H9 (cell line): ENCODE results near the gene STIM2. TPM values are rescaled to one million over a fixed set of nuclear protein-coding genes. Genes with fewer than 3 reads are reported as not detected.
A peak's percentile ranks its signal among the peaks of the same experiment; 100 is the strongest.

Source experiments
- DNase-seq: peaks from one replicate; pipeline ENCODE4 v3.0.0-alpha.2; 2017
- H2AFZ ChIP-seq: one replicate; pipeline ENCODE4 v1.6.1; 2013; ENCODE audit warnings: mild to moderate bottlenecking, low read length, control low read depth, moderate library complexity
- H2AK5ac ChIP-seq: 2 replicates; pipeline ENCODE4 v1.6.1; 2013; ENCODE audit warnings: low read length, control low read depth, mixed read lengths; ENCODE audit not compliant: insufficient read length
- H2BK120ac ChIP-seq: one replicate; pipeline ENCODE4 v1.6.1; 2013; ENCODE audit warnings: low read depth, mild to moderate bottlenecking, low read length, control low read depth, inconsistent platforms; ENCODE audit not compliant: poor library complexity, severe bottlenecking
- H2BK12ac ChIP-seq: 2 replicates; pipeline ENCODE4 v1.6.1; 2013; ENCODE audit warnings: low read length, control low read depth, mixed read lengths, low read depth; ENCODE audit not compliant: insufficient read length
- H2BK15ac ChIP-seq: 2 replicates; pipeline ENCODE4 v1.6.1; 2013; ENCODE audit warnings: low read depth, low read length, control low read depth
- H2BK20ac ChIP-seq: one replicate; pipeline ENCODE4 v1.6.1; 2013; ENCODE audit warnings: low read depth, mild to moderate bottlenecking, low read length, control low read depth, inconsistent platforms; ENCODE audit not compliant: poor library complexity, severe bottlenecking
- H2BK5ac ChIP-seq: 2 replicates; pipeline ENCODE4 v1.6.1; 2013; ENCODE audit warnings: low read length, control low read depth, mixed read lengths; ENCODE audit not compliant: insufficient read length
- H3K14ac ChIP-seq: 2 replicates; pipeline ENCODE4 v1.6.1; 2013; ENCODE audit warnings: low read length, control low read depth; ENCODE audit not compliant: insufficient read depth
- H3K18ac ChIP-seq: 2 replicates; pipeline ENCODE4 v1.6.1; 2013; ENCODE audit warnings: low read depth, mild to moderate bottlenecking, mixed read lengths, low read length, control low read depth; ENCODE audit not compliant: insufficient read length
- H3K23ac ChIP-seq: 2 replicates; pipeline ENCODE4 v1.6.1; 2013; ENCODE audit warnings: low read length, control low read depth, mixed read lengths, low read depth; ENCODE audit not compliant: insufficient read length
- H3K23me2 ChIP-seq: 2 replicates; pipeline ENCODE4 v1.6.1; 2013; ENCODE audit warnings: low read depth, mild to moderate bottlenecking, mixed read lengths, low read length, control low read depth; ENCODE audit not compliant: insufficient read length, poor library complexity, severe bottlenecking
- H3K27ac ChIP-seq: 2 replicates; pipeline ENCODE4 v1.5.1; 2013; ENCODE audit warnings: low read length, control low read depth, mixed read lengths, low read depth; ENCODE audit not compliant: insufficient read length
- H3K27me3 ChIP-seq: 2 replicates; pipeline ENCODE4 v1.6.1; 2013; ENCODE audit warnings: low read length, control low read depth, inconsistent platforms; ENCODE audit not compliant: insufficient read depth
- H3K4ac ChIP-seq: 2 replicates; pipeline ENCODE4 v1.6.1; 2013; ENCODE audit warnings: low read depth, mild to moderate bottlenecking, control low read depth, inconsistent platforms, low read length, moderate library complexity
- H3K4me1 ChIP-seq: 2 replicates; pipeline ENCODE4 v1.6.1; 2013; ENCODE audit warnings: low read length, control low read depth, inconsistent platforms; ENCODE audit not compliant: insufficient read depth
- H3K4me2 ChIP-seq: 2 replicates; pipeline ENCODE4 v1.6.1; 2013; ENCODE audit warnings: low read length, control low read depth, mixed read lengths; ENCODE audit not compliant: insufficient read length, insufficient read depth
- H3K56ac ChIP-seq: 2 replicates; pipeline ENCODE4 v1.6.1; 2013; ENCODE audit warnings: low read depth, mild to moderate bottlenecking, mixed read lengths, low read length, control low read depth; ENCODE audit not compliant: insufficient read length
- H3K79me1 ChIP-seq: 2 replicates; pipeline ENCODE4 v1.6.1; 2013; ENCODE audit warnings: low read depth, mild to moderate bottlenecking, moderate library complexity, low read length, control low read depth, inconsistent platforms; ENCODE audit not compliant: insufficient read depth, poor library complexity, severe bottlenecking
- H3K79me2 ChIP-seq: 2 replicates; pipeline ENCODE4 v1.6.1; 2013; ENCODE audit warnings: low read length, control low read depth, inconsistent platforms; ENCODE audit not compliant: insufficient read depth
- H3K9ac ChIP-seq: 2 replicates; pipeline ENCODE4 v1.6.1; 2013; ENCODE audit warnings: low read length, control low read depth, mixed read lengths; ENCODE audit not compliant: insufficient read length; ENCODE audit errors: extremely low read depth
- H3K9me3 ChIP-seq: one replicate; pipeline ENCODE4 v1.6.1; 2013; ENCODE audit warnings: low read depth, low read length, inconsistent platforms; ENCODE audit not compliant: control insufficient read depth
- H3T11ph ChIP-seq: one replicate; pipeline ENCODE4 v1.6.1; 2013; ENCODE audit warnings: mild to moderate bottlenecking, low read length, control low read depth, inconsistent platforms
- H4K20me1 ChIP-seq: one replicate; pipeline ENCODE4 v1.6.1; 2013; ENCODE audit not compliant: control insufficient read depth, insufficient read length, insufficient read depth
- H4K5ac ChIP-seq: 2 replicates; pipeline ENCODE4 v1.6.1; 2013; ENCODE audit warnings: low read depth, mild to moderate bottlenecking, mixed read lengths, low read length, control low read depth; ENCODE audit not compliant: insufficient read length
- H4K8ac ChIP-seq: replicated peaks from 2 replicates; pipeline ENCODE4 v1.6.1; 2013; ENCODE audit warnings: low read length, control low read depth, mixed read lengths, low read depth; ENCODE audit not compliant: insufficient read length
- H4K91ac ChIP-seq: 2 replicates; pipeline ENCODE4 v1.6.1; 2013; ENCODE audit warnings: low read depth, mild to moderate bottlenecking, moderate library complexity, mixed read lengths, low read length, control low read depth; ENCODE audit not compliant: insufficient read length
- H3K27ac Mint-ChIP-seq, 3 experiments: 2 replicates in 2 of 3; 3 replicates in 1 of 3; pipeline ENCODE4 v1.8.0; 2020 to 2021; ENCODE audit warnings: mixed read lengths in 3 of 3, mild to moderate bottlenecking in 1 of 3, moderate library complexity in 1 of 3
- H3K27me3 Mint-ChIP-seq: 2 replicates; pipeline ENCODE4 v1.8.0; 2021; ENCODE audit warnings: low read depth, mild to moderate bottlenecking, moderate library complexity, mixed read lengths
- H3K36me3 Mint-ChIP-seq, 3 experiments: 2 replicates in 2 of 3; 3 replicates in 1 of 3; pipeline ENCODE4 v1.8.0; 2020 to 2021; ENCODE audit warnings: low read depth in 3 of 3, mixed read lengths in 3 of 3; ENCODE audit not compliant: insufficient read depth in 1 of 3
- H3K4me1 Mint-ChIP-seq, 2 experiments: 2 replicates each; pipeline ENCODE4 v1.8.0; 2020; ENCODE audit warnings: mixed read lengths in 2 of 2
- H3K4me3 Mint-ChIP-seq, 2 experiments: 2 replicates in 1 of 2; 3 replicates in 1 of 2; pipeline ENCODE4 v1.8.0; 2020 to 2021; ENCODE audit warnings: mild to moderate bottlenecking in 2 of 2, mixed read lengths in 2 of 2, moderate library complexity in 1 of 2
- H3K9me3 Mint-ChIP-seq, 2 experiments: 2 replicates in 1 of 2; 3 replicates in 1 of 2; pipeline ENCODE4 v1.8.0; 2020; ENCODE audit warnings: mild to moderate bottlenecking in 2 of 2, mixed read lengths in 2 of 2, moderate library complexity in 1 of 2
- CTCF ChIP-seq: fragments of 200-600 bp; sonication (generic); conservative IDR thresholded peaks from 3 replicates; pipeline ENCODE4 v1.8.0; 2021; ENCODE audit warnings: antibody characterized with exemption, mild to moderate bottlenecking
- WGBS: extraction: QIAGEN DNeasy Blood & Tissue Kit; methylation state at CpG from one replicate; pipeline ENCODE4 v1.1.7; 2013; ENCODE audit warnings: missing lambda C conversion rate, low lambda C conversion rate, mixed read lengths; ENCODE audit not compliant: insufficient read length; ENCODE audit errors: extremely low coverage; 5-methylcytosine and 5-hydroxymethylcytosine counted together
- total RNA-seq: library from RNA; stranded (reverse); gene quantifications from 2 replicates; pipeline ENCODE4 v1.2.1, GENCODE V29; 2021

Gene STIM2
- total RNA-seq, 1 experiment from 2014 or later = 26.2 TPM

- H2BK20ac ChIP-seq = no peak overlapping the region
- H3K27ac ChIP-seq = no peak overlapping the region
- no peaks in the 10 kb centered on the region for H3K27me3 ChIP-seq
- no peak overlapping the region for H3K9ac ChIP-seq
- no peak overlapping the region for H3K56ac ChIP-seq
- H3K9me3 Mint-ChIP-seq = peaks cover 0 to 3% of the 10 kb centered on the region in 2 experiments; a peak in 2 of 5 replicates
- no peaks in the 10 kb centered on the region for H3K4me1 Mint-ChIP-seq
- no peaks in the 10 kb centered on the region for H3K23me2 ChIP-seq
- H3K79me1 ChIP-seq = no peaks in the 10 kb centered on the region
- peaks cover 0 to 5% (median 0%) of the 10 kb centered on the region in 3 experiments; a peak in 2 of 7 replicates for H3K36me3 Mint-ChIP-seq
- no peak overlapping the region for H4K91ac ChIP-seq
- no peak overlapping the region for H2BK12ac ChIP-seq
- H2AK5ac ChIP-seq = no peak overlapping the region
- no peak overlapping the region for H3K18ac ChIP-seq
- H3K79me2 ChIP-seq = no peaks in the 10 kb centered on the region
- peak overlapping the region in 1 of 3 experiments; percentile 19; a peak in 1 of 7 replicates for H3K27ac Mint-ChIP-seq
- H3K27me3 Mint-ChIP-seq = 0 out of 2 replicates have a peak, but pooled peaks cover 2% of the 10 kb centered on the region
- no peaks in the 10 kb centered on the region for H3K4me1 ChIP-seq
- H2BK5ac ChIP-seq = no peak overlapping the region
- H2BK120ac ChIP-seq = no peak overlapping the region
- H3K4me3 Mint-ChIP-seq = no peak overlapping the region
- no peaks in the 10 kb centered on the region for H3K9me3 ChIP-seq
- H4K8ac ChIP-seq = no peak overlapping the region
- H4K20me1 ChIP-seq = no peaks in the 10 kb centered on the region
- H4K5ac ChIP-seq = no peak overlapping the region
- H3K4ac ChIP-seq = no peak overlapping the region
- no peak overlapping the region for H3T11ph ChIP-seq
- DNase-seq = no peak
- H3K23ac ChIP-seq = no peak overlapping the region
- no CpG with 5 or more reads among the region's 2 CpGs for WGBS
- H2AFZ ChIP-seq = no peak overlapping the region
- H3K14ac ChIP-seq = no peak overlapping the region
- H3K4me2 ChIP-seq = no peak overlapping the region
- no peak for TF ChIP-seq CTCF
- no peak overlapping the region for H2BK15ac ChIP-seq
Observed at GRCh38 chr4:27042411-27042810, 181.8 kb downstream of the STIM2 start.
